ENCODE measurements around the gene HADH. TPM values are rescaled to one million over a fixed set of nuclear protein-coding genes. Genes with fewer than 3 reads are reported as not detected.
A peak's percentile ranks its signal among the peaks of the same experiment; 100 is the strongest.

HADH gene
- total RNA-seq, 1 donor from 2014 or later, result 19.9 TPM

- no peak for DNase-seq (ENCODE audit: low read depth)
- no peaks in the 10 kb centered on the region for H3K27me3 ChIP-seq (ENCODE audit: control insufficient read depth, insufficient read depth, low read length)
- TF ChIP-seq CTCF (IDR thresholded peaks at IDR 0.05; ENCODE audit: insufficient read depth, low read length, poor library complexity, severe bottlenecking), result no peak
- no peaks in the 10 kb centered on the region for H3K36me3 ChIP-seq (ENCODE audit: control insufficient read depth, insufficient read depth, low read length)
- no peak overlapping the region for H3K4me3 ChIP-seq (ENCODE audit: low read depth, low read length)
Observed at GRCh38 chr4:107977966-107978705, 11.6 kb upstream of the HADH start.

- H3K4me3 ChIP-seq (ENCODE audit: low read depth, low read length), result no peak overlapping the region
- H3K36me3 ChIP-seq (ENCODE audit: control insufficient read depth, insufficient read depth, low read length), result no peaks in the 10 kb centered on the region
- no peaks in the 10 kb centered on the region for H3K27me3 ChIP-seq (ENCODE audit: control insufficient read depth, insufficient read depth, low read length)
- TF ChIP-seq CTCF (IDR thresholded peaks at IDR 0.05; ENCODE audit: insufficient read depth, low read length, poor library complexity, severe bottlenecking), result no peak
- no peak for DNase-seq (ENCODE audit: low read depth)
Observed at GRCh38 chr4:107978716-107979451, 10.8 kb upstream of the HADH start.

GRCh38 chr4:107987916-107988762 is 1.6 kb upstream of the HADH start:
- no peak overlapping the region for H3K4me3 ChIP-seq (ENCODE audit: low read depth, low read length)
- no peaks in the 10 kb centered on the region for H3K36me3 ChIP-seq (ENCODE audit: control insufficient read depth, insufficient read depth, low read length)
- H3K27me3 ChIP-seq (ENCODE audit: control insufficient read depth, insufficient read depth, low read length), result no peaks in the 10 kb centered on the region
- no peak for TF ChIP-seq CTCF (IDR thresholded peaks at IDR 0.05; ENCODE audit: insufficient read depth, low read length, poor library complexity, severe bottlenecking)
- no peak for DNase-seq (ENCODE audit: low read depth)

- no peaks in the 10 kb centered on the region for H3K36me3 ChIP-seq (ENCODE audit: control insufficient read depth, insufficient read depth, low read length)
- no peak for TF ChIP-seq CTCF (IDR thresholded peaks at IDR 0.05; ENCODE audit: insufficient read depth, low read length, poor library complexity, severe bottlenecking)
- no peaks in the 10 kb centered on the region for H3K27me3 ChIP-seq (ENCODE audit: control insufficient read depth, insufficient read depth, low read length)
- no peak overlapping the region for H3K4me3 ChIP-seq (ENCODE audit: low read depth, low read length)
- DNase-seq (ENCODE audit: low read depth), result no peak
Observed at GRCh38 chr4:107988763-107989035, 990 bp upstream of the HADH start.

- no peaks in the 10 kb centered on the region for H3K36me3 ChIP-seq (ENCODE audit: control insufficient read depth, insufficient read depth, low read length)
- H3K4me3 ChIP-seq (ENCODE audit: low read depth, low read length), result peak overlapping the region; percentile 87
- TF ChIP-seq CTCF (IDR thresholded peaks at IDR 0.05; ENCODE audit: insufficient read depth, low read length, poor library complexity, severe bottlenecking), result no peak
- DNase-seq (ENCODE audit: low read depth), result no peak
- no peaks in the 10 kb centered on the region for H3K27me3 ChIP-seq (ENCODE audit: control insufficient read depth, insufficient read depth, low read length)
Observed at GRCh38 chr4:107989162-107989536, 540 bp upstream of the HADH start.

Measured in kidney epithelial cell (primary cell).